ENCODE measurements around the gene NSRP1.
"Not testable (repeated sequence)": the region's sequence is repeated elsewhere in the genome, so short reads cannot be mapped to it uniquely, and the experiment has no call there.

NSRP1 gene

DNA sequence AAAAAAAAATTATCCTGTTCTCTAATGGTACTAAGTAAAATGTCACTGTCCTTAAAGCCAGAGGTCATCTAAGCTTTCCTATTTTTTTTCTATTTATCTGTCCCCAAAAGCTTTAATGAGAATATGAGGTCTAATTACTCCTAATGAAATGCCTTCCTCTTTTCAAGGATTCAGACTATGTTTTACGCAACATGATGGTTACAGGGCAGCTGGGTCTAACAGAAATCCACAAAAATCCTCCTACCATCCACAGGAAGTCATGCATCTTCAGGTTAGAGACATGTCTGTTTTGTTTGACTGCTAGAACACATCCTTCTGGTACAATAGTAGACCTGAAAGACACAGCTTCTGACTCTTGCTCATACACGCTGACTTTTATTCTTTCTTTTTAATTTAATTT lies 29.7 kb upstream of the NSRP1 start:
- H3K4me3 ChIP-seq (ENCODE audit: low read depth, low read length), result no peak overlapping the region
- TF ChIP-seq, protein P1, sequence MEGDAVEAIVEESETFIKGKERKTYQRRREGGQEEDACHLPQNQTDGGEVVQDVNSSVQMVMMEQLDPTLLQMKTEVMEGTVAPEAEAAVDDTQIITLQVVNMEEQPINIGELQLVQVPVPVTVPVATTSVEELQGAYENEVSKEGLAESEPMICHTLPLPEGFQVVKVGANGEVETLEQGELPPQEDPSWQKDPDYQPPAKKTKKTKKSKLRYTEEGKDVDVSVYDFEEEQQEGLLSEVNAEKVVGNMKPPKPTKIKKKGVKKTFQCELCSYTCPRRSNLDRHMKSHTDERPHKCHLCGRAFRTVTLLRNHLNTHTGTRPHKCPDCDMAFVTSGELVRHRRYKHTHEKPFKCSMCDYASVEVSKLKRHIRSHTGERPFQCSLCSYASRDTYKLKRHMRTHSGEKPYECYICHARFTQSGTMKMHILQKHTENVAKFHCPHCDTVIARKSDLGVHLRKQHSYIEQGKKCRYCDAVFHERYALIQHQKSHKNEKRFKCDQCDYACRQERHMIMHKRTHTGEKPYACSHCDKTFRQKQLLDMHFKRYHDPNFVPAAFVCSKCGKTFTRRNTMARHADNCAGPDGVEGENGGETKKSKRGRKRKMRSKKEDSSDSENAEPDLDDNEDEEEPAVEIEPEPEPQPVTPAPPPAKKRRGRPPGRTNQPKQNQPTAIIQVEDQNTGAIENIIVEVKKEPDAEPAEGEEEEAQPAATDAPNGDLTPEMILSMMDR (IDR thresholded peaks at IDR 0.05; ENCODE audit: control insufficient read depth, extremely low read depth, insufficient read depth), result no peak
- no peak for DNase-seq (ENCODE audit: low read depth)

GRCh38 chr17:30087431-30087830 lies 29.2 kb upstream of the NSRP1 start:
- not testable (repeated sequence) for DNase-seq (ENCODE audit: low read depth); H3K4me3 ChIP-seq (ENCODE audit: low read depth, low read length)

GRCh38 chr17:30091121-30091670 lies 25.4 kb upstream of the NSRP1 start:
- no peak overlapping the region for H3K4me3 ChIP-seq (ENCODE audit: low read depth, low read length)
- TF ChIP-seq, protein P1 (IDR thresholded peaks at IDR 0.05; ENCODE audit: control insufficient read depth, extremely low read depth, insufficient read depth), result no peak
- no peak for DNase-seq (ENCODE audit: low read depth)

DNA sequence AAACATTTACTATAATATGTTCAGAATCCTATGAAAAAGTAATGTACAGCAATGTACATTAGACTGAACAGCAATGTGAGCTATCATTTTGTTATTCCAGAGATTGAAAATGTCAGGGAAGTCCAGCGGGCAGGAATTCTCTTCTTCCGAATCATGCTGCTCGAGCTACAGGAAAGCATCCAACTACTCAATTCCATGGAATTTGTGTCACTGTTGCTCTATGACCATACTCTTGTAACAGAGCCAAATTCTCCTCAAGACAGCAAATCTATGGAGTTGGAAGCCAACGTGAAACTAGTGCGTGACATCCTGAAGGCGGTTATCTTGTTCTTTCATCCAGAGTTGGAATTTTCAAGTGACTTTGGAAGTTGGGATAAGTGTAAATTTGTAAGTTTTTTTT lies 24.8 kb upstream of the NSRP1 start:
- DNase-seq (ENCODE audit: low read depth), result no peak
- no peak overlapping the region for H3K4me3 ChIP-seq (ENCODE audit: low read depth, low read length)
- TF ChIP-seq, protein P1 (IDR thresholded peaks at IDR 0.05; ENCODE audit: control insufficient read depth, extremely low read depth, insufficient read depth), result no peak

- H3K4me3 ChIP-seq (ENCODE audit: low read depth, low read length), result no peak overlapping the region
Measured at GRCh38 chr17:30092886-30093285, 23.7 kb upstream of the NSRP1 start.

DNA sequence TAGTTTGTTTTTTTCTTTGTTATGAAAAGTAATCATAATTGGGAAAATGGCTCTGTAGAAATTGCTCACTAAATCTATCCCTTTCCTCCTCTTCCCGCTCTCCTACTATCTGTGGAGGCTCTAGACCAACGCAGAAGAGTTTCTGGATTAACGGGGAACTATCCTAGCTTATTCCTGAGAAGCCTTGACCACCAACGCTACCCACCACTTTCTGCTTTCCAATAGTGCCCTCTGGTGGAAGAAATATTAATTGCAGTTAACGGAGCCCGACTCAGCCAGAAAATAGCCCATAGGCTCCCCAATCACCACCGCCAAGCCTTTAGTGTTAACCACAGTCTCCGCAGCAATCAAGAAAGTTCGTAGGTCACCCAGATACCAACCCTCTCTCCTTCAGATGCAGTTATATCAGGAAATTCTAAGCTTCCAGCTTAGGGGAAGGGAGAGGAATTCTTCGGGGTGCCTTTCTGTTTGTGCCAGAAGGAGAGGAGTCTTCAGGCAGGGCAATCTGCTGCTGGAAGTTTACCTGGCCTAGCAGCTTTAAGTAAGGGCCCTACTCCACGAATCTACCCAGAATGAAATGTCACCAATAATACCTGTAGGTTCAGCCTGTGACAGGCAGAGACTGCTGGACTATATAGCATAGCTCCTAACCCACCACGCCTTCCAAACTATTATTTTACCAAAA lies 23.0 kb upstream of the NSRP1 start:
- TF ChIP-seq, protein P1 (IDR thresholded peaks at IDR 0.05; ENCODE audit: control insufficient read depth, extremely low read depth, insufficient read depth), result peak; percentile 75
- H3K4me3 ChIP-seq (ENCODE audit: low read depth, low read length), result no peak overlapping the region
- no peak for DNase-seq (ENCODE audit: low read depth)

More at GRCh38 chr17:30092886-30093285, 23.7 kb upstream of the NSRP1 start:
- TF ChIP-seq, protein P1 (IDR thresholded peaks at IDR 0.05; ENCODE audit: control insufficient read depth, extremely low read depth, insufficient read depth), result no peak
- DNase-seq (ENCODE audit: low read depth), result no peak

DNA sequence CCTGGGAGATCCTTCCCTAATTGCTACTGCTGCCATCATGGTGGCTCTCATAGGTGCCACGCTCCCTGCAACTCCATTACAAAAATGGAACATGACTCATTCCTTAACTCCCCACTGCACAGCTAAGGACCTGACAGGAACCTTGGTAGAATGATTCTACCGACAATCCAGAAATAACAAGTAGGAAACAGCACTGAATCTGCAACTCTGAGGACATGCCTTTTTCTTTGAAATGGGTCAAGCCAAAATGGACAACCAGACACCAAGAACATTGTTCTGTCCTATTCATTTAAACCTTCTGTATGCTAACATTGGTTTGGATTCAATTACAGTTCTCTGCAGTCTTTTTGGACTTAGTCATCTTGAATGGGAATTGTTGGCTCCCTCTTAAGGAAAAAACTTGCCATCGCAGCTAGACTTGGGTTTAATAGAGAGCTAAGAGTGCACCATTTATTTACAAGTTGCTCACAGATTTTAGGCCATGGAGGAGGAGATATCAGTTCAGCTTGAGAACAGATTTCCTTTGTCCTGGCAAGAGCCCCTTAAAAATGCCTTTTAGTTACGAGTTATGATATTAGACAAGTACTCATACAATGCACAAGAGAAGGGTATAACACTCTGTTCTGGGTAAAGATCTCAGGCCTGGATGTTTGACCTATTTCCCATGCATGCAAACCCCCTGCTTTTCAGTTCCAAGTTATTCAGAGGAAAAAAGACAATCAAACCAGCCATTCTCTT lies 20.9 kb upstream of the NSRP1 start:
- DNase-seq (ENCODE audit: low read depth), result peak; percentile 51
- TF ChIP-seq, protein P1 (IDR thresholded peaks at IDR 0.05; ENCODE audit: control insufficient read depth, extremely low read depth, insufficient read depth), result peak; percentile 62
- no peak overlapping the region for H3K4me3 ChIP-seq (ENCODE audit: low read depth, low read length)
